HCT116 (cell line): ENCODE results near the gene TNNC1.

Source experiments
- POLR2A ChIP-seq: IDR thresholded peaks from 2 replicates; pipeline ENCODE4 v1.7.0; 2011; ENCODE audit warnings: borderline replicate concordance; ENCODE audit not compliant: insufficient read depth, insufficient read length; ENCODE audit errors: extremely low read depth
- YY1 ChIP-seq: IDR thresholded peaks from 2 replicates; pipeline ENCODE4 v1.6.1; 2011; ENCODE audit warnings: low read length, low read depth, moderate library complexity, mild to moderate bottlenecking; ENCODE audit not compliant: insufficient replicate concordance; ENCODE audit errors: extremely low read depth
- TF ChIP-seq, protein P1 (sequence below), 3 experiments: fragments of 200-600 bp in 1 of 3; sonication (generic) in 1 of 3; IDR thresholded peaks in 2 of 3; conservative IDR thresholded peaks in 1 of 3; 2 replicates each; pipeline ENCODE4 v1.5.1; 2012 to 2017; ENCODE audit warnings: low read depth in 2 of 3, low read length in 2 of 3, antibody characterized with exemption in 1 of 3, borderline replicate concordance in 1 of 3, control low read depth in 1 of 3, mild to moderate bottlenecking in 1 of 3, mixed read lengths in 1 of 3, mixed run types in 1 of 3, moderate library complexity in 1 of 3; ENCODE audit not compliant: insufficient read depth in 1 of 3
- TF ChIP-seq, protein P2 (sequence below): IDR thresholded peaks from 2 replicates; pipeline ENCODE4 v1.6.1; 2012; ENCODE audit warnings: low read depth

- TF ChIP-seq POLR2A (no peak), YY1 (no peak)
- TF ChIP-seq, protein P1, sequence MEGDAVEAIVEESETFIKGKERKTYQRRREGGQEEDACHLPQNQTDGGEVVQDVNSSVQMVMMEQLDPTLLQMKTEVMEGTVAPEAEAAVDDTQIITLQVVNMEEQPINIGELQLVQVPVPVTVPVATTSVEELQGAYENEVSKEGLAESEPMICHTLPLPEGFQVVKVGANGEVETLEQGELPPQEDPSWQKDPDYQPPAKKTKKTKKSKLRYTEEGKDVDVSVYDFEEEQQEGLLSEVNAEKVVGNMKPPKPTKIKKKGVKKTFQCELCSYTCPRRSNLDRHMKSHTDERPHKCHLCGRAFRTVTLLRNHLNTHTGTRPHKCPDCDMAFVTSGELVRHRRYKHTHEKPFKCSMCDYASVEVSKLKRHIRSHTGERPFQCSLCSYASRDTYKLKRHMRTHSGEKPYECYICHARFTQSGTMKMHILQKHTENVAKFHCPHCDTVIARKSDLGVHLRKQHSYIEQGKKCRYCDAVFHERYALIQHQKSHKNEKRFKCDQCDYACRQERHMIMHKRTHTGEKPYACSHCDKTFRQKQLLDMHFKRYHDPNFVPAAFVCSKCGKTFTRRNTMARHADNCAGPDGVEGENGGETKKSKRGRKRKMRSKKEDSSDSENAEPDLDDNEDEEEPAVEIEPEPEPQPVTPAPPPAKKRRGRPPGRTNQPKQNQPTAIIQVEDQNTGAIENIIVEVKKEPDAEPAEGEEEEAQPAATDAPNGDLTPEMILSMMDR (IDR thresholded peaks at IDR 0.05 in 2 of 3, conservative IDR thresholded peaks at IDR 0.05 in 1 of 3; ENCODE audit: borderline replicate concordance in 1 of 3, insufficient read depth in 1 of 3, low read depth in 2 of 3, low read length in 2 of 3) = no peak
- TF ChIP-seq, protein P2, sequence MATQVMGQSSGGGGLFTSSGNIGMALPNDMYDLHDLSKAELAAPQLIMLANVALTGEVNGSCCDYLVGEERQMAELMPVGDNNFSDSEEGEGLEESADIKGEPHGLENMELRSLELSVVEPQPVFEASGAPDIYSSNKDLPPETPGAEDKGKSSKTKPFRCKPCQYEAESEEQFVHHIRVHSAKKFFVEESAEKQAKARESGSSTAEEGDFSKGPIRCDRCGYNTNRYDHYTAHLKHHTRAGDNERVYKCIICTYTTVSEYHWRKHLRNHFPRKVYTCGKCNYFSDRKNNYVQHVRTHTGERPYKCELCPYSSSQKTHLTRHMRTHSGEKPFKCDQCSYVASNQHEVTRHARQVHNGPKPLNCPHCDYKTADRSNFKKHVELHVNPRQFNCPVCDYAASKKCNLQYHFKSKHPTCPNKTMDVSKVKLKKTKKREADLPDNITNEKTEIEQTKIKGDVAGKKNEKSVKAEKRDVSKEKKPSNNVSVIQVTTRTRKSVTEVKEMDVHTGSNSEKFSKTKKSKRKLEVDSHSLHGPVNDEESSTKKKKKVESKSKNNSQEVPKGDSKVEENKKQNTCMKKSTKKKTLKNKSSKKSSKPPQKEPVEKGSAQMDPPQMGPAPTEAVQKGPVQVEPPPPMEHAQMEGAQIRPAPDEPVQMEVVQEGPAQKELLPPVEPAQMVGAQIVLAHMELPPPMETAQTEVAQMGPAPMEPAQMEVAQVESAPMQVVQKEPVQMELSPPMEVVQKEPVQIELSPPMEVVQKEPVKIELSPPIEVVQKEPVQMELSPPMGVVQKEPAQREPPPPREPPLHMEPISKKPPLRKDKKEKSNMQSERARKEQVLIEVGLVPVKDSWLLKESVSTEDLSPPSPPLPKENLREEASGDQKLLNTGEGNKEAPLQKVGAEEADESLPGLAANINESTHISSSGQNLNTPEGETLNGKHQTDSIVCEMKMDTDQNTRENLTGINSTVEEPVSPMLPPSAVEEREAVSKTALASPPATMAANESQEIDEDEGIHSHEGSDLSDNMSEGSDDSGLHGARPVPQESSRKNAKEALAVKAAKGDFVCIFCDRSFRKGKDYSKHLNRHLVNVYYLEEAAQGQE = no peak
These were observed 12.6 kb downstream of the TNNC1 start for GRCh38 chr3:52441091-52441771.
